GM18951 (cell line): Measurements from ENCODE around the gene DMBT1.

Experiments
- POLR2A ChIP-seq: IDR thresholded peaks from 4 replicates; pipeline ENCODE4 v1.6.1; 2011; ENCODE audit warnings: mild to moderate bottlenecking; ENCODE audit not compliant: insufficient read length, insufficient read depth; ENCODE audit errors: extremely low read depth
- in situ Hi-C: fragments of 300-500 bp; cut with MboI; formaldehyde crosslinking; loops from one replicate; pipeline ENCODE4 v1.12.0; 2022; ENCODE audit warnings: low sequenced_read_pairs, mixed read lengths, inconsistent platforms; ENCODE audit not compliant: unreplicated experiment

The DMBT1 gene

GRCh38 chr10:122531939-122532338 is 28.6 kb upstream of the DMBT1 start:
- no peak for TF ChIP-seq POLR2A
- in situ Hi-C loops: no loop called here

DNA sequence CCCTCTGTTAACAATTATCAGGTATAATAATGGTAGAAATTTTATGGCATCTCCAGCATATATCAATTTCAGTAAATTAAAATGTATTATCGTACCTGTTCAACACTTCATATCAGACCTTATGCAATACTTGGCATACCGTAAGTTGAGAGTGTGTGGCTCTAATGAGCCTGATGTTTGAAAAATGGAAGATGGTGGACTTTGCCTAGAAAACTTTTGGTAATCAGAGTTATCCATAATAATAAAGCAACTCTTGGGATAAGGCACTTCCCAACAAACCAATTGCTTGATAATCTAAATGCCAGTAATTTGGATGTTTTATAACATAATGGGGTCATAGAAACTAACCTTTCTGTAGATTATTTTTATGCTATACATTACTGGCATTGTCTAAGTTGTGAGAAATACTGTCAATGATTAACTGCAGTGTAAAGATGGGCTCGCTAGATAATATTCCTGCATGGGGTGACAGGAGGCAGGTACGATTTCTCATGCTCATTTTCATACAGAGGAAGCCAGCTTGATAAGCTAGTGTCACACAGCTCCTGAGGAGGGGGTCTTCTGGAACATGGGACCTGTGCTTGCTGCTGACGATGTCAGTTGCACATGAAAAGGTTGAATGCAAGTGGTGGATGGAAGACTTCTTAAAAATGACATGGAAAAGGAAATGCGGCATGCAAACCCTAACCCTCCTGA is 27.8 kb upstream of the DMBT1 start:
- in situ Hi-C loops: no loop called here
- no peak for TF ChIP-seq POLR2A

GRCh38 chr10:122537545-122537944 is 23.0 kb upstream of the DMBT1 start:
- no peak for TF ChIP-seq POLR2A
- in situ Hi-C loops: no loop called here

- TF ChIP-seq POLR2A: no peak
- in situ Hi-C loops: no loop called here
Measured at GRCh38 chr10:122541541-122542002, 19.0 kb upstream of the DMBT1 start.

DNA sequence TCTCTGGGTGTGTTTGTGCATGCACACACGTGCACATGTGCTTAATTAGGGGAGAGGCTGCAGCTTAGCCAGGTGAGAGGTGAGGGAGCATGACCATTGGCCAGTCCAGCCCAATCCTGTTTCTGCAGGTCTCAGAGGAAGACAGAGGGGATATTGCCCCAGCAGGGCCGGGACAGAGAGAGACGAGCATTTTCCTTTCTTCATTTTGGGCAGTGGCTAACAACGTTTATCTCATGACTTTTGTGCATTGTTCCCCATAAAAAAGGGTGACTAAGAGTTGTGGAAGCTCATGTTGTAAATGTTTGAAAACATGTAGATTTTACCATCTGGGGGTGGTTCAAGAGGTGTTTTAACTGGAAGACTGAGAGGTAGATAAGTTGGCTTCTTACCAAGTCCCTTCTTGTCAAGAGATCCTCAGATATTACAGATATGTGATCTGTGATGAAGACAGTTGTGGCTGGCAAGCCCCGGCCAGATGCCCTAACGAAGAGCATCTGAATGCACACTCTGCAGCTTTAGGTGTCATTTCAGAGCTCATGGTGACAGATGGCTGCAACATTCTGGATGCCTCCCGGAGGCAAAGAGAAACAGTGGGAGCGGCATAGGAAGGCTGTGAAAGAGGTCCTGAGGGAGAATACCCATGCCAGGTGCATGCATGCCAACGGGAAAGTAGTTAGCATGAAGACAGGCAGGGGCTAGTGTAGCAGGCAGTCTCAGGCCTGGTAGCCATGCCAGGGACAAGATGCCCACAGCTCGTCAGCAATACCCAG is 16.7 kb upstream of the DMBT1 start:
- no peak for TF ChIP-seq POLR2A
- in situ Hi-C loops: no loop called here

GRCh38 chr10:122544493-122544892 is 16.1 kb upstream of the DMBT1 start:
- in situ Hi-C loops: no loop called here
- no peak for TF ChIP-seq POLR2A

GRCh38 chr10:122546242-122546641 is 14.3 kb upstream of the DMBT1 start:
- in situ Hi-C loops: no loop called here
- TF ChIP-seq POLR2A: no peak

GRCh38 chr10:122548407-122549085 is 12.0 kb upstream of the DMBT1 start:
- TF ChIP-seq POLR2A: no peak
- in situ Hi-C loops: no loop called here

DNA sequence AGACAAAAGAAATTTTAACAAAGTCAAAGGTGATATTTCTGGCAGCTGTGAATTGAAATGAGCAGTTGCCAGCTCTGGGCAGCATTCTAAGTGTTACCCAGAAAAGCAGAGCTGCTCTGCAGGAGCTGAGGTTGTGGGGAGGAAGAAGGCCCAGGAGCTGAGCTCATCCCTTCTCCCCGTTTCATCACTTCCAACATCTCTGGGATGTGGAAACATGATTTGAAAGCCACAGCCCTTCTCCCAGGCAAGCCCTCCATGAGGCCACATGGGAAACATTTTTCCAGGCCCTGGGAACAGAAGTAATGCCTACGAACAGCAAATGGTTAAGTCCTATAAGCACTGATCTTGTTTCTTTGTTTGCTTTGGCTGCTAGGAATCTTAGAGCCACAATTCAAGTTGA is 10.9 kb upstream of the DMBT1 start:
- in situ Hi-C loops: no loop called here

GRCh38 chr10:122550427-122550826 is 10.1 kb upstream of the DMBT1 start:
- in situ Hi-C loops: no loop called here
- no peak for TF ChIP-seq POLR2A

More for the DNA sequence above, 10.9 kb upstream of the DMBT1 start:
- TF ChIP-seq POLR2A: no peak

GRCh38 chr10:122550983-122551382 is 9.6 kb upstream of the DMBT1 start:
- in situ Hi-C loops: no loop called here
- no peak for TF ChIP-seq POLR2A

DNA sequence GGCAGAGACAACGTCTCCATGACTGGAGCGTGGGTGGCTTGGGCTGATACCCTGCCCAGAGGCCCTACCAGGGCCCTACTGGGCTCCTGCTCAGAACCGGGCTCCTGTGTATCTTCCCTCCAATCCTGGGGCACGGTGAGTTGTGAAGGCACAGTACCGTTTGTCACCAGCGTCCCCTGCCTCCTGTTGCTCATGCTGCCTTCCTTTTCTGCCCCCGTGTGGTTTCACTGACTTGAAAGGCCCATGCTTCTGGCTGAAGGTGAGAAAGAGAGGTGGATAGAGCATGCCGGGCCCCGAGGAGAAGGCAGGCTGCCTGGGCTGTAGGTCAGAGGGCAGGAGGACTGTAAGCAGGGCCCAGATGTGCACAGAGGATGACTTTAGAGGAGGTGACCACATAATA is 9.1 kb upstream of the DMBT1 start:
- in situ Hi-C loops: no loop called here

GRCh38 chr10:122553341-122553740 is 7.2 kb upstream of the DMBT1 start:
- TF ChIP-seq POLR2A: no peak
- in situ Hi-C loops: no loop called here

More for the DNA sequence above, 9.1 kb upstream of the DMBT1 start:
- no peak for TF ChIP-seq POLR2A
